ENCODE measurements around the gene STC2.

The STC2 gene

GRCh38 chr5:173321886-173322285 lies 6.3 kb downstream of the STC2 start:
- no peak for DNase-seq (ENCODE audit: low read depth, low spot score)
- H3K9me3 ChIP-seq (ENCODE audit: insufficient read depth, low read length), result no peaks in the 10 kb centered on the region
- TF ChIP-seq ZNF274 (IDR thresholded peaks at IDR 0.05; ENCODE audit: low read depth, low read length), result no peak
- TF ChIP-seq YY1 (IDR thresholded peaks at IDR 0.05; ENCODE audit: insufficient read depth, insufficient read length), result no peak
- no peak for TF ChIP-seq SUZ12 (IDR thresholded peaks at IDR 0.05; ENCODE audit: extremely low read depth, insufficient read depth, insufficient read length)
- H3K4me1 ChIP-seq (ENCODE audit: insufficient read depth, insufficient read length), result no peaks in the 10 kb centered on the region
- H3K36me3 ChIP-seq (ENCODE audit: insufficient read depth, insufficient read length, low read length), result peaks cover 26% of the 10 kb centered on the region
- H3K9ac ChIP-seq (ENCODE audit: insufficient read length, low read depth), result no peak overlapping the region
- no peak overlapping the region for H3K4me3 ChIP-seq (ENCODE audit: insufficient read length, low read depth)
- peaks cover 18% of the 10 kb centered on the region for H3K27me3 ChIP-seq (ENCODE audit: insufficient read depth, insufficient read length)

GRCh38 chr5:173320259-173320658 lies 8.0 kb downstream of the STC2 start:
- H3K36me3 ChIP-seq (ENCODE audit: insufficient read depth, insufficient read length, low read length), result peaks cover 25% of the 10 kb centered on the region
- no peak for DNase-seq (ENCODE audit: low read depth, low spot score)
- no peaks in the 10 kb centered on the region for H3K9me3 ChIP-seq (ENCODE audit: insufficient read depth, low read length)
- no peak for TF ChIP-seq SUZ12 (IDR thresholded peaks at IDR 0.05; ENCODE audit: extremely low read depth, insufficient read depth, insufficient read length)
- no peak for TF ChIP-seq YY1 (IDR thresholded peaks at IDR 0.05; ENCODE audit: insufficient read depth, insufficient read length)
- TF ChIP-seq ZNF274 (IDR thresholded peaks at IDR 0.05; ENCODE audit: low read depth, low read length), result no peak
- no peaks in the 10 kb centered on the region for H3K4me1 ChIP-seq (ENCODE audit: insufficient read depth, insufficient read length)
- H3K4me3 ChIP-seq (ENCODE audit: insufficient read length, low read depth), result no peak overlapping the region
- no peak overlapping the region for H3K9ac ChIP-seq (ENCODE audit: insufficient read length, low read depth)
- peaks cover 2% of the 10 kb centered on the region for H3K27me3 ChIP-seq (ENCODE audit: insufficient read depth, insufficient read length)

GRCh38 chr5:173319646-173320045 lies 8.6 kb downstream of the STC2 start:
- TF ChIP-seq ZNF274 (IDR thresholded peaks at IDR 0.05; ENCODE audit: low read depth, low read length), result no peak
- no peak for TF ChIP-seq YY1 (IDR thresholded peaks at IDR 0.05; ENCODE audit: insufficient read depth, insufficient read length)
- no peak for TF ChIP-seq SUZ12 (IDR thresholded peaks at IDR 0.05; ENCODE audit: extremely low read depth, insufficient read depth, insufficient read length)
- no peaks in the 10 kb centered on the region for H3K4me1 ChIP-seq (ENCODE audit: insufficient read depth, insufficient read length)
- no peaks in the 10 kb centered on the region for H3K27me3 ChIP-seq (ENCODE audit: insufficient read depth, insufficient read length)
- peaks cover 22% of the 10 kb centered on the region for H3K36me3 ChIP-seq (ENCODE audit: insufficient read depth, insufficient read length, low read length)
- DNase-seq (ENCODE audit: low read depth, low spot score), result no peak
- H3K9me3 ChIP-seq (ENCODE audit: insufficient read depth, low read length), result no peaks in the 10 kb centered on the region
- no peak overlapping the region for H3K9ac ChIP-seq (ENCODE audit: insufficient read length, low read depth)
- no peak overlapping the region for H3K4me3 ChIP-seq (ENCODE audit: insufficient read length, low read depth)

GRCh38 chr5:173318881-173319620 lies 9.2 kb downstream of the STC2 start:
- peaks cover 22% of the 10 kb centered on the region for H3K36me3 ChIP-seq (ENCODE audit: insufficient read depth, insufficient read length, low read length)
- TF ChIP-seq SUZ12 (IDR thresholded peaks at IDR 0.05; ENCODE audit: extremely low read depth, insufficient read depth, insufficient read length) (no peak), ZNF274 (IDR thresholded peaks at IDR 0.05; ENCODE audit: low read depth, low read length) (no peak), YY1 (IDR thresholded peaks at IDR 0.05; ENCODE audit: insufficient read depth, insufficient read length) (no peak)
- no peaks in the 10 kb centered on the region for H3K9me3 ChIP-seq (ENCODE audit: insufficient read depth, low read length)
- no peaks in the 10 kb centered on the region for H3K4me1 ChIP-seq (ENCODE audit: insufficient read depth, insufficient read length)
- H3K27me3 ChIP-seq (ENCODE audit: insufficient read depth, insufficient read length), result no peaks in the 10 kb centered on the region
- H3K9ac ChIP-seq (ENCODE audit: insufficient read length, low read depth), result no peak overlapping the region
- no peak for DNase-seq (ENCODE audit: low read depth, low spot score)
- no peak overlapping the region for H3K4me3 ChIP-seq (ENCODE audit: insufficient read length, low read depth)

GRCh38 chr5:173318330-173318729 lies 9.9 kb downstream of the STC2 start:
- TF ChIP-seq SUZ12 (IDR thresholded peaks at IDR 0.05; ENCODE audit: extremely low read depth, insufficient read depth, insufficient read length) (no peak), ZNF274 (IDR thresholded peaks at IDR 0.05; ENCODE audit: low read depth, low read length) (no peak), YY1 (IDR thresholded peaks at IDR 0.05; ENCODE audit: insufficient read depth, insufficient read length) (no peak)
- Histone ChIP-seq H3K9ac (ENCODE audit: insufficient read length, low read depth) (no peak overlapping the region), H3K4me1 (ENCODE audit: insufficient read depth, insufficient read length) (no peaks in the 10 kb centered on the region), H3K36me3 (ENCODE audit: insufficient read depth, insufficient read length, low read length) (peaks cover 17% of the 10 kb centered on the region), H3K27me3 (ENCODE audit: insufficient read depth, insufficient read length) (no peaks in the 10 kb centered on the region), H3K9me3 (ENCODE audit: insufficient read depth, low read length) (no peaks in the 10 kb centered on the region), H3K4me3 (ENCODE audit: insufficient read length, low read depth) (no peak overlapping the region)
- no peak for DNase-seq (ENCODE audit: low read depth, low spot score)

- no peak overlapping the region for H3K9ac ChIP-seq (ENCODE audit: insufficient read length, low read depth)
- no peaks in the 10 kb centered on the region for H3K27me3 ChIP-seq (ENCODE audit: insufficient read depth, insufficient read length)
- TF ChIP-seq SUZ12 (IDR thresholded peaks at IDR 0.05; ENCODE audit: extremely low read depth, insufficient read depth, insufficient read length) (no peak), ZNF274 (IDR thresholded peaks at IDR 0.05; ENCODE audit: low read depth, low read length) (no peak)
- peaks cover 12% of the 10 kb centered on the region for H3K36me3 ChIP-seq (ENCODE audit: insufficient read depth, insufficient read length, low read length)
- no peaks in the 10 kb centered on the region for H3K9me3 ChIP-seq (ENCODE audit: insufficient read depth, low read length)
- H3K4me1 ChIP-seq (ENCODE audit: insufficient read depth, insufficient read length), result no peaks in the 10 kb centered on the region
- DNase-seq (ENCODE audit: low read depth, low spot score), result no peak
- no peak overlapping the region for H3K4me3 ChIP-seq (ENCODE audit: insufficient read length, low read depth)
These were observed 10.4 kb downstream of the STC2 start for GRCh38 chr5:173317852-173318251.

- no peaks in the 10 kb centered on the region for H3K4me1 ChIP-seq (ENCODE audit: insufficient read depth, insufficient read length)
These were observed 11.0 kb downstream of the STC2 start for GRCh38 chr5:173317091-173317730.

More at GRCh38 chr5:173317091-173317730, 11.0 kb downstream of the STC2 start:
- Histone ChIP-seq H3K9me3 (ENCODE audit: insufficient read depth, low read length) (no peaks in the 10 kb centered on the region), H3K27me3 (ENCODE audit: insufficient read depth, insufficient read length) (no peaks in the 10 kb centered on the region), H3K36me3 (ENCODE audit: insufficient read depth, insufficient read length, low read length) (peaks cover 10% of the 10 kb centered on the region), H3K9ac (ENCODE audit: insufficient read length, low read depth) (no peak overlapping the region), H3K4me3 (ENCODE audit: insufficient read length, low read depth) (no peak overlapping the region)
- TF ChIP-seq ZNF274 (IDR thresholded peaks at IDR 0.05; ENCODE audit: low read depth, low read length) (no peak), YY1 (IDR thresholded peaks at IDR 0.05; ENCODE audit: insufficient read depth, insufficient read length) (no peak), SUZ12 (IDR thresholded peaks at IDR 0.05; ENCODE audit: extremely low read depth, insufficient read depth, insufficient read length) (no peak)
- DNase-seq (ENCODE audit: low read depth, low spot score), result no peak
